ENCODE results near the gene DNTTIP2. TPM values are rescaled to one million over a fixed set of nuclear protein-coding genes. Genes with fewer than 3 reads are reported as not detected.

DNTTIP2 gene
- total RNA-seq, 1 donor from 2014 or later: 61.8 TPM

DNA sequence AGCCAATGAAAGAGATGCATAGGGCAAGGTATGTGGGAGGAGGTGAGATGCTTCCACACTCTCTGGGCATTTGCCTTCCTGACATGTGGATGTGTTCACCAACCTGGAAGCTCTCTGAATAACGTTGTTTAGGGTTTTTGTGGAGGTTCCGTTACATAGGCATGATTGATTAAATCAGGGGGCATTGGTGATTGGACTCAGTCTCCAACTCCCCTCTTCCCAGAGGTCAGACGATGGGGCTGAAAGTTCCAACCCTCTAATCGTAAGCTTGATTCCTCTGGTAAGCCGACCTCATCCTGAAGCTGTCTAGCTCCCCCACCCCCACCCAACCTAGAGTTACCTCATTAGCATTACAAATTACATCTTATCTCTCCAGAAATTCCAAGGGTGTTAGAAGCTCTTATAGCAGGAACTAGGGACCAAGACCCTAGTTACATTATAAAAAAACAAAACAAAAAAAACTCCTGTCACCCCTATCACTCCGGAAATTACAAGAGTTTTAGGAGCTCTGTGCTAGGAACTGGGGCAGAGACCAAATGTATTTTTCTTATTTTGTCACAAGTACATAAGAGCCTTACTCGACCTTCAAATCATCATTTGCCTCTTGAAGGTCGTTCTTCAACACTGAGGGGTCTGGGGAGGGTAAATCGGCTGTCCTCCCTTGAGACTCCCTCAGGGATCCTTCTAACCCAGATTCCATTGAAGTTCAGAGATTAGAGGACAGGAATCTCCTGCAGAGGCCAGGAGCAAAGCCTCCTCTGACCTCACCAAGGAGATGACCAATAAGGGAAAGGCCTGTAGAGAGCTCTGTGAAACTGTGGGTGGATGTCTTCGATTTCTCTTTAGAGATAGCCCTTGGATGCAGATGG, 58.2 kb downstream of the DNTTIP2 start:
- Mint-ChIP-seq H3K9me3 (ENCODE audit: unreplicated experiment) (no peaks in the 10 kb centered on the region), H3K4me1 (ENCODE audit: unreplicated experiment) (peaks cover 37% of the 10 kb centered on the region), H3K4me3 (ENCODE audit: unreplicated experiment) (no peak overlapping the region), H3K36me3 (ENCODE audit: low read depth, unreplicated experiment) (peaks cover 7% of the 10 kb centered on the region), H3K27me3 (ENCODE audit: unreplicated experiment) (peaks cover 4% of the 10 kb centered on the region), H3K27ac (ENCODE audit: unreplicated experiment) (peak overlapping the region; percentile 37)
- DNase-seq (ENCODE audit: low spot score): no peak
- TF ChIP-seq, protein P1, sequence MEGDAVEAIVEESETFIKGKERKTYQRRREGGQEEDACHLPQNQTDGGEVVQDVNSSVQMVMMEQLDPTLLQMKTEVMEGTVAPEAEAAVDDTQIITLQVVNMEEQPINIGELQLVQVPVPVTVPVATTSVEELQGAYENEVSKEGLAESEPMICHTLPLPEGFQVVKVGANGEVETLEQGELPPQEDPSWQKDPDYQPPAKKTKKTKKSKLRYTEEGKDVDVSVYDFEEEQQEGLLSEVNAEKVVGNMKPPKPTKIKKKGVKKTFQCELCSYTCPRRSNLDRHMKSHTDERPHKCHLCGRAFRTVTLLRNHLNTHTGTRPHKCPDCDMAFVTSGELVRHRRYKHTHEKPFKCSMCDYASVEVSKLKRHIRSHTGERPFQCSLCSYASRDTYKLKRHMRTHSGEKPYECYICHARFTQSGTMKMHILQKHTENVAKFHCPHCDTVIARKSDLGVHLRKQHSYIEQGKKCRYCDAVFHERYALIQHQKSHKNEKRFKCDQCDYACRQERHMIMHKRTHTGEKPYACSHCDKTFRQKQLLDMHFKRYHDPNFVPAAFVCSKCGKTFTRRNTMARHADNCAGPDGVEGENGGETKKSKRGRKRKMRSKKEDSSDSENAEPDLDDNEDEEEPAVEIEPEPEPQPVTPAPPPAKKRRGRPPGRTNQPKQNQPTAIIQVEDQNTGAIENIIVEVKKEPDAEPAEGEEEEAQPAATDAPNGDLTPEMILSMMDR (IDR thresholded peaks at IDR 0.05; ENCODE audit: unreplicated experiment): no peak

DNA sequence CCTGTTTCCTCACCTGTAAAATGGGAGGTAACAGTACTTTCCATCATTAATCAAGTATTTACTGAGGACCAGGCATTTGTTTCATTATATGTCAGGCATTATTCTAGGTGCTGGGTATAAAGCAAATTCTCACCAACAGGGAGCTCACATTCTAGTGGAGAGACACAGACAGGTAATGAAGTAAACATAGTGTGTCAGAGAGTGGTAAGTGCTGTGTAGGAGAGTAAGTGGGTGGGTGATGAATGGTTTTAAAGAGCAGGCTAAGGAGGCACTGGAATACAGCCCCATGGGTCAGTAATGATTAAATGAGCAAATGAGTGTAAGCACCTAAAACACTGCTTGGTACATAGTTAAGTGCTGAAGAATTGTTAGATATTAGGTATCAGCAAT, 60.4 kb downstream of the DNTTIP2 start:
- Mint-ChIP-seq H3K9me3 (ENCODE audit: unreplicated experiment) (no peaks in the 10 kb centered on the region), H3K4me3 (ENCODE audit: unreplicated experiment) (no peak overlapping the region), H3K27ac (ENCODE audit: unreplicated experiment) (peak overlapping the region; percentile 97), H3K36me3 (ENCODE audit: low read depth, unreplicated experiment) (peaks cover 6% of the 10 kb centered on the region), H3K4me1 (ENCODE audit: unreplicated experiment) (peaks cover 42% of the 10 kb centered on the region), H3K27me3 (ENCODE audit: unreplicated experiment) (peaks cover 3% of the 10 kb centered on the region)
- no peak for DNase-seq (ENCODE audit: low spot score)
- TF ChIP-seq, protein P1 (IDR thresholded peaks at IDR 0.05; ENCODE audit: unreplicated experiment): no peak

DNA sequence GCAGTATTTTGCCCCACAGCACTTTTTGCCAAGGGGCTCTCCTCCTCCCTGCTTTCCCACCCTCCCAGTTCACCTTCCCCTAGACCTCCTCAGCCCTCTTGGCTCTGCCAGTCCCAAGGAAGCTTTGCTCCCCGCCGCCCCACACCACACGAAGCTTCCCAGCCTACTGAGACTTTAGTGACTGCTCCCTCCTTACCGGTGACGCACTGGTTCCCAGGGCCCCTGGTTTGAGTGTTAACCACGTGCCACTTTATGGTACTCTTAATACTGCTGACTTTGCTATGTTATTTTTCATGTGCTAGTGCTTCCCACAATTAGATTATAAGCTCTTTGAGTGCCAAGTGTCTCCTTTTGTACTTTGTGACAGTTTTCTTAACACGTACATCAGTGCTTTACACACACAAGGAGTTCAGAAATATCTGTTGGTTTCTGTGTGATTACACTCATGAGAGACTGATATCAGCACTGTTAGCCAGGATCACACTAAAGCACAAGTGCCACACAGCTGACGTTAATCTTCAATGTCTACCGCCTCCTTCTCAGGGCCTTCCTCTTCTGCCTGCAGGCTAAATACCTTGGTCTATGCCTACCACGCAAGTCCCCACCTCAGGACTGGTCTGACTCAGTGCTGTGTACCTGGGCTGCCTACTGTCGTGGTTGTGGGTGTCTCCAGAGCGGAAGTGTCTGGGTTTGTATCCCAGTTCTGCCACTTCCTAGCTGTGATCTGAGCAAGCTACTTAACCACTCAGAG, 61.0 kb downstream of the DNTTIP2 start:
- Mint-ChIP-seq H3K9me3 (ENCODE audit: unreplicated experiment) (no peaks in the 10 kb centered on the region), H3K36me3 (ENCODE audit: low read depth, unreplicated experiment) (peaks cover 6% of the 10 kb centered on the region), H3K27me3 (ENCODE audit: unreplicated experiment) (peaks cover 3% of the 10 kb centered on the region), H3K27ac (ENCODE audit: unreplicated experiment) (peak overlapping the region; percentile 97), H3K4me1 (ENCODE audit: unreplicated experiment) (peaks cover 42% of the 10 kb centered on the region), H3K4me3 (ENCODE audit: unreplicated experiment) (peak overlapping the region; percentile 56)
- no peak for DNase-seq (ENCODE audit: low spot score)
- TF ChIP-seq, protein P1 (IDR thresholded peaks at IDR 0.05; ENCODE audit: unreplicated experiment): no peak

DNA sequence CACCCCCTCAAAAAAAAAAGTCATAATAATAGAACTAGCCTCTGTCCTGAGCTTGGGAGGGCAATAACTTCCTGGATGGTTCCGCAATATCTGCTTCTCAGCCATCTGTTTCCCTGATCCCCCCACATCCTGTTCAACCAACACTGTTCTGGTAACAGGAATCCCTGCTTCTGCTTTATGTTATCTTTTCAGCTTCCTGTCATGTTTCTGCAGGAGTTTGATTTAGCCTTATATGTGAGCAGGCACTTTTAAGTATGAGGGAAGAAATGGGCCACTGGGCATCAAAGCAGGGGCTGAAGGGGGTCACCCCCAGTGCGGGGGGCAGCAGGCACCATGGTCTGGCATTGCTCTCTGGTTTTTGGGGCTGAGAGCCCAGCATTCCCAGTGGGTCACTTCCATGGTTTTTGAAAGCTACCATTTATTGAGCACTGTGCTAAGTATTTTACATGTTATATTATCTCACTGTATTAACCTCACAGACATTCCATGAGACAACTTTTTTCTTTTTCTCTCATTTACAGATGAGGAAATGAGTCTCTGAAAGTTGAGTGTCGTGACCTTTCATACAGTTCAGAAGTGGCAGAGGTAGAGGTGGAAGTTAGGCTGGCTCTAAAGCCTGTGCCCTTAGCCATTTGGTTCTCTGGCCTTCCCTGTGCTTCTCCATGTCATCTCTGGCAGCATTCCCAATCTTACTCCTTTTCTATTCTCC, 61.9 kb downstream of the DNTTIP2 start:
- TF ChIP-seq, protein P1 (IDR thresholded peaks at IDR 0.05; ENCODE audit: unreplicated experiment): no peak
- Mint-ChIP-seq H3K27me3 (ENCODE audit: unreplicated experiment) (peaks cover 3% of the 10 kb centered on the region), H3K27ac (ENCODE audit: unreplicated experiment) (peak overlapping the region; percentile 97), H3K9me3 (ENCODE audit: unreplicated experiment) (no peaks in the 10 kb centered on the region), H3K4me3 (ENCODE audit: unreplicated experiment) (peak overlapping the region; percentile 66), H3K36me3 (ENCODE audit: low read depth, unreplicated experiment) (peaks cover 6% of the 10 kb centered on the region), H3K4me1 (ENCODE audit: unreplicated experiment) (peaks cover 46% of the 10 kb centered on the region)
- peak; percentile 35 for DNase-seq (ENCODE audit: low spot score)

Small RNAs within 50 kb of the gene (microRNA-seq; reads per million reads assigned to microRNA genes)
- 80.3 reads per million, percentile 80 among the genes with 10 or more reads in this experiment for gene MIR760 (ENCODE audit: unreplicated experiment)

Other genes starting within 250 kb of the DNTTIP2 start
- gene BCAR3, start 197.4 kb downstream of the DNTTIP2 start, total RNA-seq (ENCODE audit: unreplicated experiment): 19.9 TPM
- gene GCLM, start 30.2 kb upstream of the DNTTIP2 start, total RNA-seq (ENCODE audit: unreplicated experiment): 17.1 TPM
- 51.7 TPM for gene ABCA4, start 241.9 kb upstream of the DNTTIP2 start, total RNA-seq (ENCODE audit: unreplicated experiment)

All from endothelial cell (in vitro differentiated cells).